ENCODE measurements around the gene SLC24A3.

DNA sequence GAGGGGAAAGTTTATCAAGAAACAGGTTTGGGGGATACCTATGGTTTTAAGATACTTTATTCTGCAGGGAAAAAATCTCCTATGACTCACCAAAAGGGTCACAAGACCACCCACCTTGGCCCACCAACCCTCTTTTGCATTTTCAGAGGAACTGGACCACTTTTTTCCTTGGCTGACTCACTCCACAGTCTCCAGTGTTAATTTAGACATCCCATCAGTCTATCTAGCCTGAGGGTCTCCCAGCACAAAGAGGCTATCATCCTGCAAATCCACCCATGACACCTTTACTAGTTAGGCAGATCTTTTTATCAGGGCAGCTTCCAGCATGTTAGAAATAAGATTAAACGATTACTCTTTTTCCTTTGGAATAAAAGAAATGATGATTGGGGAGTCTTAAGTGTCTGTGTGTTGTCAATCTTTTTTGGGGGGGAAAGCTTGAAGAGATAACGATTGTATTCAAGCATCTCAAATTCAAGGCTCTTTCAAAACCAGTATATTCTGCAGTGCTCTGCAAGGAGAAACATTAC, 407.5 kb downstream of the SLC24A3 start:
- TF ChIP-seq, protein P1, sequence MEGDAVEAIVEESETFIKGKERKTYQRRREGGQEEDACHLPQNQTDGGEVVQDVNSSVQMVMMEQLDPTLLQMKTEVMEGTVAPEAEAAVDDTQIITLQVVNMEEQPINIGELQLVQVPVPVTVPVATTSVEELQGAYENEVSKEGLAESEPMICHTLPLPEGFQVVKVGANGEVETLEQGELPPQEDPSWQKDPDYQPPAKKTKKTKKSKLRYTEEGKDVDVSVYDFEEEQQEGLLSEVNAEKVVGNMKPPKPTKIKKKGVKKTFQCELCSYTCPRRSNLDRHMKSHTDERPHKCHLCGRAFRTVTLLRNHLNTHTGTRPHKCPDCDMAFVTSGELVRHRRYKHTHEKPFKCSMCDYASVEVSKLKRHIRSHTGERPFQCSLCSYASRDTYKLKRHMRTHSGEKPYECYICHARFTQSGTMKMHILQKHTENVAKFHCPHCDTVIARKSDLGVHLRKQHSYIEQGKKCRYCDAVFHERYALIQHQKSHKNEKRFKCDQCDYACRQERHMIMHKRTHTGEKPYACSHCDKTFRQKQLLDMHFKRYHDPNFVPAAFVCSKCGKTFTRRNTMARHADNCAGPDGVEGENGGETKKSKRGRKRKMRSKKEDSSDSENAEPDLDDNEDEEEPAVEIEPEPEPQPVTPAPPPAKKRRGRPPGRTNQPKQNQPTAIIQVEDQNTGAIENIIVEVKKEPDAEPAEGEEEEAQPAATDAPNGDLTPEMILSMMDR (IDR thresholded peaks at IDR 0.05; ENCODE audit: low read depth, low read length, poor library complexity, severe bottlenecking): no peak
- no peak for TF ChIP-seq EZH2phosphoT487 (IDR thresholded peaks at IDR 0.05; ENCODE audit: borderline replicate concordance, low read length)

All from DOHH2 (cell line).